Stimulated activated CD8-positive, alpha-beta memory T cell treated with anti-CD3 and anti-CD28 coated beads, Interleukin-7, amount 100 ng/mL, for 4 hours (primary cell): ENCODE results near the gene MRPL37.
"Not testable (repeated sequence)": the region's sequence is repeated elsewhere in the genome, so short reads cannot be mapped to it uniquely, and the experiment has no call there.

Source experiments
- DNase-seq, 2 donors: peaks; one replicate each; pipeline ENCODE4 v3.0.0-alpha.2; 2020; ENCODE audit warnings: low read depth in 2 of 2

MRPL37 gene

DNA sequence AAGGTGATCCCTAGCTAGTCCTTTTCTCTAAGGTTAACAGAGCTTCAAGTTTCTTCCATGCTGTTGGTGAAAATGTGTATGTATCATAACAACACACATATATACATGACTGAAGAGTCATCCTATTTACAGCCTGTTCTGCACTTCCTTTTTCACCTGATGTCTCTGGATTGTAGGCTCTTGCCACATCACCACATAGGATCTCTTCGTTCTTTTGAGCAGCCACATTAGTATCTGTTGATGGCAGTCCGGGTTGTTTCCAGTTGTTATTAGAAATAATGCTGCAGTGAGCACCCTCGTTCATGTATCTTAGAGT, 19.7 kb downstream of the MRPL37 start:
- no peak for DNase-seq

DNA sequence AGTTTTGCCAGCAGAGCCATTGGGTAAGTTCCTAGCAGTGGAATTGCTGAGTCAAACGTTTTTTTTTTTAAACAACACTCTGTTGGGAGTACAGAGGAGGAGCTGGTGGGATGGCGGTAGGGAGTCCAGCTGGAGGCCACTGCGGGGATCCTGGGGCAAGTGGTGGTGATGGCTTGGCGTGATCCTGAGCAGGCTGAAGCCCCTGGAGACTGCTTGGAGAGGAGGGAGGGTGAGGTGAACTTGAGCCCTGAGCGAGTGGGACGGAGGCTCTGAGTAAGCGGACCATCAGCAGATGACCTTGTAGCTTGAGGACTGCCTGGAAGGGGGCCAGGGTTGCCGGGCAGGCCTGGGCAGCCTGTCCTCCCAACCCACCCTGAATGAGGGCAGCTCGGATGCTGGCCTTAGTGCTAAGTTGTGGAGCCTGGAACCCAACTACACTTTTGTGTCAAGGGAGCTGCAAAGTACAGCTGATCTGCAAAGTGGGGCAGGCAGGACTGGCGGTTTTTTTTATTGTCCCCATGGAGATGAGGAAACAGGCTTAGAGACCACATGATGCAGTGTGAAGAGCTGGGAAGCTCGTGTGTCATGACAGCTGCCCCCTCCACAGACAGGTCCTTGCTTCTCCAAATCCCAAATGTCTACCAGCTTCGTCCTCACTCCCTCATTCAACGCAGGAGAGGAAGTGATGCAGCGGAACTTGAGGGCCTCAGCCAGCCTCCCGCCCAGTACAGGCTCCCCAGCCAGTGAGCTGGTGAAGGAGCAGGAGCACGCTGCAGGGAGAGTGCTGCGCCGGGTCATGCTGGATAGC, 20.2 kb downstream of the MRPL37 start:
- no peak for DNase-seq

DNA sequence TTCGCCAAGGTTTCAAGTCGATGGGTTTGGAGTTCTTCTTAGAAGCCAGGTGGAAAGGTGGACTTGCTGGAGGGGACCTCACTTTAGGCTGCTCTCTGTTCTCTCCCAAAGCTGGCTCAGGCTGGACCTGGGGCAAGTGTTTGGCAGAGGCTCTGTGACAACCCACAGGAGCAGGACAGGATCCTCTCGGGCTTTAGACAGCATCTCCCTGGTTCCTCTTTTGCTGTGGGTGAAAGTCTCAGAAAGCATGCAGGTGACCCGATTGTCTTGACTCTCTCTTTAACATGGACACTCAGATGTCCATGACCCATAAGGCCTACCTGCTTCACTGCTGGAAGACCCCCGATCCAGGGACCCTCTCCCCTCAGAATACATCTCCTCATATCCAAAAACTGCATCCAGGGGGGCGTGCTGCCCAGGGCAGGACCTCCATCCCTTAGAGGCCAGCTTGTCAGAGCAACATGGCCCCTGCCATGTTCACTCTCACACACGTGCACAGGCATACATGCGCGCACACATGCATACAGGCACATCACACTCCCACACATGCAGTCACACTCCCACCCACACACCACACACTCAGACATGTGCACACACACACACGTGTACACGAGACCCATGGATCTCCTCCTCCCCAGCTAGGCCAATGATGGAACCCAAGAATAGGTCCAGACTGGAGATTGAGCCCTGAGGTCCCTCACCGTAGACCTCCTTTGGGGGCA, 21.3 kb downstream of the MRPL37 start:
- no peak for DNase-seq

DNA sequence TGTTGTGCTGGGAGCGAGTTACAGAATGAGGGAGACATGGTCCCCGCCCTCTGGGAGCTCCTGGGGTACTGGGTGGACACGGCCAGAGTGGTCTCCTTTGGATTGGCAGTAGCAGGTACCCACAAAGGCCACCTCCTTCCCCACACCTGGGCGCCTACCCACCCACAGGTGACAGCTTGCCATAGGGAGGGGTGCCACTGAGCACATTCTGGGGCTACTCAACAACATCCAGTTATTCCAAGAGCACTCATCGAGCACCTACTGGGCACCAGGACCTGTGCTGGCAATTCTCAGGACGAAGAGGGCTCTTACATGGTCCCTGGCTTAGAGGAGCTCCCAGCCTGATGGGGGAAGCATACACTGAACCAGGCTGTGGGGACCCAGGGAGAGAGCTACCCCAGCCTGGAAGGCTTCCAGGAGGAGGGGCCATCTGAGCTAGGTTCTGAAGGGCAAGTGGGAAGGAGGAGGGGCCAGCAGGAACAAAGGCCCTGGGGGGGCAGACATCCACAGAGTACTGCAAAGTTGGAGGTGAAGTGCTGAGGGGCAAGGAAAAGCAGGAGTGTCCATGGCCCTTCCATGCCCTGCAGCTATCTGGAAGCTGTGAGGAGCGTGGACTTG, 22.0 kb downstream of the MRPL37 start:
- no peak for DNase-seq

DNA sequence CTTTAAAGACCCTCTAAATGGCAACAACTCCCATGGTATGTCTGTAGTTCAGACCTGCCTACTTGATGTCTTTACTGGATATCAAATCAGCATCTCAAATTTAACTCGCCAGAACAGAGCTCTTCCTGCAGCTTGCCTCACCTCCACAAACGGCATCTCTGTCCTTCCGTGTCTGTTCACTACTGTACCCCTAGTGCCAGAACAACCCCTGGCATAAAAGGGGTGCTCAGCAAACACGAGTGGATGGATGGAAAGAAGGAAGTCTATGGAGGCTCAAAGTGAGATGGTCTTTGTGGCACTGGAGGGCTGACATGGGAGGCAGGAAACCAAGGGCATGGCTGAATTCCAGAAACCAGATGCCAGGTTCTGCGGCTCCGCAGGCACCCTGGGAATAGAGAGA, 22.7 kb downstream of the MRPL37 start:
- no peak for DNase-seq

DNA sequence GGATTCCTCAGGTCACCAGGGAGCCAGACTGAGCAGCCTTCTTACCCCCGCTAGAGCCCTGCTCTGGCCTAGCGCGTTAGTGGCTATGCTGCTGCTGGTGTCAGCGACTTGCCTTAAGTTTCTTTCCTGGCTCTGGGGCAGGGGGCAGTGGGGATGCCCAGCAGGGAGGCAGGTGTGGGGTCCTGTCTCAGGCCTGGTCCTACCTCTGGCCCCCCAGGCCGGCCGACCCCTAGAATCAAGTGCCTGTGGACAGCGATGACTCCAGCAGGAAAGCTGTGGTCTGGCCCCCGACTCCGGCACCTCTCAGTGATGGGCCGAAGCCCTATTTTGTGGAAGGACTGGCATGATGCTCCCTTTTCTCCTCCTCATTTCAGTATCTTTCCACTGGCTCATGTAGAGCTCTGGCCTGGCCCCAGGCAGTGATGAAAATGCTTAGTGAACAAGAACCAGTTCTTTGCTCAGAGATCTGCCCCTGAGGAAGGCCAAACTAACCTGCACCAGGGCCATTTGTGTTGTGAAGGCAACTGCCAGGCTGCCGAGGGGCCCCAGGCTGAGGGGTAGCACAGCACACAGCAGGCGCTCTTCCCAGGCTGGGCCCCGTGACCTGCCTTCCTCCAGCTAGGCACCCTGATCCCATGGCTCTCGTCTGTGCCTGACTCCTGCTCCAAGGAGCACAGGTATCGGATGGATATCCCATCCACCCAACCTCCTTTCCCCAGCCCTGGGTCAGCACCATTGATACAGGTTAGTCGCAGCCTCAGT, 23.7 kb downstream of the MRPL37 start:
- no peak for DNase-seq

DNA sequence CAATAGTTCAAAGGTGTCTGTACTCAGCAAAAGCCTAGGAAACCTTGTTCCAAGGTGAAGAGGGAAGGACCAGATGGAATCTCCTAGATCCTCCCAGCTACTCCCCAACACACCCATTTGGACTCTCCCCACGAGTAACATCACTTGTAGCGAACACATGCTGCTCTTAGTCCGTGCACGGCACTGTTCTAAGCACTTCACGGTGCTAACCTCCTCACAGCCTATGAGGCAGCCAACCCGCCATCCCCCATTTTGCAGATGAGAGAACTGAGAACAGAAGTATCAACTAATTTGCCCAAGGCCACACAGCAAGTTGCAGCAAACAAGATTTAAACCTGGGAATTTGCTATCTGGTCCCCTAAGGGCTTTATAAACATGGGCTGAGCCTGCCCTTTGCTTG, 24.3 kb downstream of the MRPL37 start:
- DNase-seq, result no peak

DNA sequence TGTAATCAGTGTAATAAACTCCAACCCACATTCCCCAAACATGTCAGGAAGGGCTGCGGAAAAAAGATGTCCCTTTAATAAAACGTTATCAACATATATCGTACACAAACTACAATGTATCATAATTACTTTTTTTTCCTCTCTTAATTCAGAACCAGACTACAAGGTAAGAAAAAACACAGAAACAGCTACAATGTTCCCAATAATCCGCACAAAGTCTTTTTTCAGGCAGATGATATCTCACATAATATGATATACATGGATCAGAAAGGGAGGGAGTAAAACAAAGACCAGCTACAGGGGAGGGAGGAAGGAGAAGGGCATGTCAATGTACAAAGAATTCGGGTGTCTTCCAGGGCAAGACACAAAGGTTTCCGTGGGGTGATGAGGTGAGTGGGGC, 25.4 kb downstream of the MRPL37 start:
- DNase-seq, result no peak

DNA sequence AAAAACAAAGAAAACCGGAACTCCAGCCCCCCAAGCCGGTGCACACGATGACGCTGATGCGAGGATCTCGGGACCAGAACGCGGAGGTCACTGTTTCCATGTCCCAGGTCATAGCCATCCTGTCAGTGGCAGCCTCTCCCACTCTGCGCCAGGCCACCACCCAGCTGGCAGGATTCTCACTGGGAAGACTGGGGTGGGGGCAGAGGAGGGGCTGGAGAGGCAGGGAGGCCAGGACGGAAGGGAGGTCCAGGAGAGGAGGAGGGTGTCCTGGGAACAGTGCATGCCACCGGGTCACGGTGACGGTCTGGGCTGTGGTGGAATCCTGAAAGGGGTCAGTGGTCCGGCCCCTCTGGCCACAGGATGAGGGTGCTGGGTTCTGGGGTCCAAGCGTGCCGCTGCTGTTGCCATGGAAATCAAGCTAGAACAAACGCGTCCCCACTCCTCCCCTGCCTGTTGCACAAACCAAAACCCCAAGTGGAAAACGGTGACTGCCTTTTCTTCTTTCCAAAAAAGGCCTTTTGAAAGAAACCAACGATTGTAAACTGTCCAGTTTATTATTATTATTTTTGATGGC, 26.1 kb downstream of the MRPL37 start:
- DNase-seq, result no peak

DNA sequence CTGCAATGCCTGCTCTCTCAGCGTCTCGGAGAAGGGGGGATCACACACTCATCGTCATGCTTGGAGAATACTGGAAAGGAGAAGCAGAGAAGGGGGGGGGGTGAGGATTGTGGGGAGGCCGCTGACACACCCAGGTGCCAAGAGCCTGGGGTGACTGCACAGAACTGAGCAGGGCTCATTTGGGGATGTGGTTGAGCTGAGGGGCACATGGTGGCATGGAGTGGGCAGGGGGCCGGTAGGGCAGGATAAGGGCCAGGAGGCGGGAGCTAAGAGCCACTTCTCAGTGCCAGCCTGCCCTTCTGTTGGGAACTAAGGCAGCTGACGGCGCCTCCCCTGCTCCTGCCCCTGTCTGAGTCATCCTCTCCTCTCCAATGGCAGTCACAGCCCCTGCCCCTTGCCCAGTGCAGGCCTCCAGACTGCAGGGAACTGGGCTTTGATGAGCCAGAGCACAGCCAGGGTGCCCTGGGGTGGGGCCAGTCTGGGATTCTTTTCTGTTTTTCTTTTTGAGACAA, 27.2 kb downstream of the MRPL37 start:
- no peak for DNase-seq

DNA sequence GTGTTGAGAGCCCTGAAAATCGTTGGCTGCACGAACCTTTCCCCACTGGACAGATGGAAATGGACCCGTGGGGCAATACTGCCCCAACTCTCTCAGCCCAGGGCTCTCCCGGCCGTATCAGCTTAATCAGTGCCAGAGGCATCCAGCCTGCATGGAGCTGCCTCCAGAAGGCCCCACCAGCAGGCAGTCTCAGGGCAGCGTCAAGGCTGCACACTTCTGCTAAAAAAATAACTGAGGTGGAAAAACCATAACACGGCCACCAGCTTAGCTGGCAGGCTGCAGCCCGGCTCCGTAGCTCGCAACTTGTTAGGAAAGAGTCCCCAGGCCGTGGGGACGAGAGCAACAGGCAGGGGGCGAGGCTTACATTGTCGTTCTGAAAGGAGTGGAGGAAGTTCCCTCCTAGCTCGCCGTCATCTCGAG, 27.9 kb downstream of the MRPL37 start:
- DNase-seq, result no peak

DNA sequence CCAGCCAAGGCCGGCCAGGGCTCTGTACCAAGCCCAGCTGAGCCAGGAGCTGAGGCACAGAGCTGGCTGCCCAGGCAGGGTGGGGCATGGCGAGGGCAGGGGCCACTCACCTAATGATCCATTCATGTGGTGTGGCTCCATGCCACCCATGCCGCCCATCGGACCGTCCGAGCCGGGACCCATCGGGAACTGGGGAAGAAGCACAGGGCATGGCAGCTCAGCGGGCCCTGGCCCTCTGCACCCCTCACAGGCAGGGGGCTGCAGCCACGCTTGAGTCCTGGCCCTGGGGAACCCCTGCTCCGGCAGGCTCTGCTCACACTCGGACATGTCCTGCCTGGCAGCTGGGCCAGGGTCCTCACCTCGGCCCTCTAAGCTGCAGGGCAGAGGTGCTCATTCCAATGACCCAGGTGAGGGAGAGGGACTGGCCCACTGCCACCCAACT, 28.7 kb downstream of the MRPL37 start:
- no peak for DNase-seq

DNA sequence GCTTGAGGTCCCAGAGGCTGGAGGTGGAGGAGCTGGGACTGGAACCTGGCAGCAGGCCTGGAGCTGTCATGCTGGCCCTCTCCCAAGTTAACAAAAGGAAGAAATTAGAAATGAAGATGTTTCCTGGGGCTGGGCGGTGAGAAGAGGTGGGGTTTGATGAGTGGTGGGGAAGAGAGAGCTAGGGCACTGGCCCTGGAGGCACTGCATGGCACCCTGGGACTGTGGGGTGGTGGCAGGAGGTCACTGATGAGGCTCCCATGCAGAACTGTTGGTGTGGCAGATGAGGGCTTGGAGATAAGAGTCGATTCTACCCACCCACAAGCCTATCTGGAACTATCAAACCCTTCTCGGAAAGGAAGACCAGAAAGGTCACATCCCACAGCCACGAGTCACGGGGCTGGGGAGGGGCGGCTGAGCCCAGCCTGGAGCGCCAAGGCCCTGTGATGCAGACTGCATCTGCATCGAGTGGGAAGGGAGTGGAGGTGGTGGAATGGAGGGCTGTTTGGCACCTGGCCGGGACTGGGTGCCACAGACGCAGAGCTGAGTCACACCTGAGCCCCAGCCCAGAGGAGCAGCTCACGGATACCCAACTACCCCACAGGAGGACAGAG, 29.4 kb downstream of the MRPL37 start:
- no peak for DNase-seq

DNA sequence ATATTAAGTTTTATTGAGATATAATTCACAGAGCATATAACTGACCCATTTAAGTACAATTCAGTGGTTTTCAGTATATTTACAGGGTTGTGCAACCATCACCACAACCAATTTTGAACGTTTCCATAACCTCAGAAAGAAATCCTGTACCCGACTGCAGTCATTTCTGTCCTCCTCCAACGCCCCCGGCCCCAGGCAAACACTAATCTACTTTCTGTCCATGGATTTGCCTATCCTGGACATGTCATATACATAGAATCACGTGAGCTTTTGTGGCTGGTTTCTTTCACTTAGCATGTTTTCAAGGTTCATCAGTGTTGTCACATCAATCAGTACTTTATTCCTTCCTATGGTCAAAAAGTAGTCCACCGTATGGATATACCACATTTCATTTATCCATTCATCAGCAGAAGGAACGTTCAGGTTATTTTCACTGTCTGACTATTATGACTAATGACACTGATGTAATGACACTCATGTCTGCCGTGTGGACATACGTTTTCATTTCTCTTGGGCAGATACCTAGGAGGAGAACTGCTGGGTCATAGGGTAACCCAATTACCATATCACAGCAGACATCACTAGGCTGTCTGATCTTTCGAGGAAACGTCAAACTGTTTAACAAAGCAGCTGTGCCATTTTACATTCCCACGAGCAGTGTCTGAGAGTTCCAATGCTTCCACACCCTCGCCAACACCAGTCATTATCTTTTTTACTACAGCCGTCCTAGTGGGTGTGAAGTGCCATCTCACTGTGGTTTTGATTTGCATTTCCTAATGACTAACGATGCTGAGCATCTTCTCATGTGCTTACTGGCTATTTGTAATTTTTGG, 30.8 kb downstream of the MRPL37 start:
- no peak for DNase-seq

DNA sequence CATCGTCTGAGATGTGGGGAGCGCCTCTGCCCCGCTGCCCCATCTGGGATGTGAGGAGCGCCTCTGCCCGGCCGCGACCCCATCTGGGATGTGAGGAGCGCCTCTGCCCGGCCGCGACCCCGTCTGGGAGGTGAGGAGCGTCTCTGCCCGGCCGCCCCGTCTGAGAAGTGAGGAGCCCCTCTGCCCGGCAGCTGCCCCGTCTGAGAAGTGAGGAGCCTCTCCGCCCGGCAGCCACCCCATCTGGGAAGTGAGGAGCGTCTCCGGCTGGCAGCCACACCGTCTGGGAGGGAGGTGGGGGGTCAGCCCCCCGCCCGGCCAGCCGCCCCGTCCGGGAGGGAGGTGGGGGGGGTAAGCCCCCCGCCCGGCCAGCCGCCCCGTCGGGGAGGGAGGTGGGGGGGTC, 33.2 kb downstream of the MRPL37 start:
- not testable (repeated sequence) for DNase-seq

DNA sequence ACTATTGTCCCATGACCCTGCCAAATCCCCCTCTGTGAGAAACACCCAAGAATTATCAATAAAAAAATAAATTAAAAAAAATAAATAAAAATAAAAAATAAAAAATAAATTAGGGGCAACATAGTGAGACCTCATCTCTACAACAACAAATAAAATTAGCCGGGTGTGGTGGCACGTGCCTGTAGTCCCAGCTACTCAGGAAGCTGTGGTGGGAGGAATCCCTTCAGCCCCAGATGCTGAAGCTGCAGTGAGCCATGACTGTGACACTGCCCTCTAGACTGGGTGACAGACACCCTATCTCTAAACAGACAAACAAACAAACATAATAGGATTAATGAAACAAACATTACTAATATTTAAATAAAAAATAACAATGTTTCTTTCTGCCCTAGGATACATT, 34.3 kb downstream of the MRPL37 start:
- no peak for DNase-seq

DNA sequence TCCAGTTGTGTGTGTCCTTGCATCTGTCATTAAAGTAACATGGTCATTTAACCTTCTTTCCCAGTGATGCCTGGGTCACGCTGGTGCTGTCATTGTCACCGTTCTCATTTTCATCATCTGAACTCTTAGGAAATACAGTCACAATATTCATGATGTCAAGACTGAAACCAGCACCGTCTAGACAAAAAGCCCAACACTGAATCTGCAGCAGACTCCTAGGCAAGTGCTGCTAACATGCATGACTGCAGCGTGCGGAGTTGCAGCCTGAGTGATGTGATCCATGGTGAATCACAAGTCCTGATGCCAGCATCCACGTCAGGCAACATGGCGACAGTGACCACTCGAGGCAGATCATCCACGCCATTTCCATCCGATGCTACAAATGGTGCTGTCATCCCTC, 37.6 kb downstream of the MRPL37 start:
- DNase-seq, result no peak

DNA sequence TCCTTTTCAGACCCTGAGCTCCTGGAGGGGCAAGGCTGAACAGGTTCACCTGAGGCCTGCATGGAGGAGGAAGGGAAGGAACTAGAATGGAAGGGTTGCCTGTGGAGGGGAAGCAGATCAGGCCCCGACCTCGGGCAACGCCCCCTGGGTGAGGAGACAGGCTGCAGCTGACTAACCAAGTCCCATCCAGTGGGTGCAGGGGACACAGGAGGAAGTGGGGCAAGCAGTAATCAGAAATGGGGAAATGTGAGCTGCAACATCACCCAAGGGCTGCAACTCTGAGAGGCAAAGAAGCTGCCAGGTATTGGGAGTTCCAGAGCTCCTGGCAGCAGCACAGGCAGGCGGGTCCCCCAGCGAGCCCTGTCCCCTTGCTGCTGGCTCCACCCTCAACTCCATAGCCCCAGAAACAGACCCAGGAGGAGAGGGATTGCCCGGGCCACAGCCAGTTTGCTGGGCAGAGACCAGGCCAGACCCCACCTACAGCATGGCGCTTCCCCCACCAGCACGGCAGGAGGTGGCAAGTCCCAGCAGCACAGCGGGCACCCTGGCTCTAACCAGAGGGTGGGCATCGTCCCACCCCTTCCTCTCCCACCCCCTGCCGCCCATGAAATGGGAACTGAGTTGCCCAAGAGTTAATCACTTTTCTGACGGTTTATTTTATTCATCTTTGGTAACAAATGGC, 38.5 kb downstream of the MRPL37 start:
- DNase-seq, result no peak

DNA sequence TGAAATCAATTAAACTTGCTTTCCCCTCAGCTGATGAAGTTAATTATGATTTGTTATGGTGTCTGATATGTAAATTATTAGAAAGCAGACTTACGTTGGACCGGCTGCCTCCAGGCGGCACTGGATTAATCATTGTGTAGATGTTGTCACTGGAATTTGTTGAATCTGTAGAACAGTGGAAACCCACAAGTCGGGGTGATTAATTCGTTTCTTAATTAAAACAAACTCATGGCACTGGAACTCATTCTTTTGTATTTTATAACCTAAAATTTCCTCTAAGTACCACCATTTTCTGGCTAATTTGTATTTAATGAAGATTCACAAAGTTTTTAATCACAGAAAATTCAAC, 39.0 kb downstream of the MRPL37 start:
- DNase-seq, result no peak

DNA sequence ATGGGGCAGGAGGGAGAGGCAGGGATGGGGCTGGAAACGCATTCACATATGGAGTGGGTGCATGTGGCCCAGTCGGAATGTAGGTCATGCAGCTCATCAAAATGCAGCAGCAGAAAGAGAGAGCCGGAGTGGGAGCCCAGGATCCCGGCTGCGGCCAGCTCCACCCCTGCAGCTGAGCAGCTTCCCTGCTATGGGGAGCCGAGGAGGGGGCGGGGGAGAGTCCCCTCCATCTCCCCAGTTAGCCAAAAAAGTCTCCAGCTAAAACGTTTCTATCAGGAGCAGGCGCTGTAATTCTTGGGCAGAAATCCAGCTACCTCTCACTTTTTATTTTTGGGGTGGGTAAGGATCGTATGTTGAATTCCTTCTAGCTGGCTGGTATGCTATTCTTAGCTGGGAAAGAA, 39.7 kb downstream of the MRPL37 start:
- DNase-seq, result no peak
